ENCODE measurements around the gene PAPLN.

PAPLN gene

DNA sequence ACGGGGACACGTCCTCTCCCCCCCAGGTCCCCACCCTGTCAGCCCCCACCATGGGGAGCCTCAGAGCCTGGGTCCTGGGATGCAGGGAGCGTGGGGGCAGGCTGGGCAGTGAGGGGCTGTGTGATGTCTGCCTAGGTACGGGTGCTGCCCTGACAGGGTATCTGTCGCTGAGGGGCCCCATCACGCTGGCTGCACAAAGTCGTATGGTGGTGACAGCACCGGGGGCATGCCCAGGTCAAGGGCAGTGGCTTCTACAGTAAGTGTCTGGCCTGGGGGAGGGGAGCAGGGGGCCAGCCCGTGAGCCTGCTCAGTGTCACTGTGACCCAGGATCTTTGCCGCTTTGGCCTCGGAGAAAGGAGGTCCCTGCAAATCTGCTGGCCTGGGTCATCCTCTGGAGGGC lies 23.3 kb downstream of the PAPLN start:
- H3K27ac Mint-ChIP-seq, result no peak overlapping the region
- no peaks in the 10 kb centered on the region for H3K9me3 Mint-ChIP-seq
- no peaks in the 10 kb centered on the region for H3K4me1 Mint-ChIP-seq
- no peaks in the 10 kb centered on the region for H3K36me3 Mint-ChIP-seq
- peaks cover 2% of the 10 kb centered on the region for H3K27me3 Mint-ChIP-seq
- no peak overlapping the region for H3K4me3 Mint-ChIP-seq

DNA sequence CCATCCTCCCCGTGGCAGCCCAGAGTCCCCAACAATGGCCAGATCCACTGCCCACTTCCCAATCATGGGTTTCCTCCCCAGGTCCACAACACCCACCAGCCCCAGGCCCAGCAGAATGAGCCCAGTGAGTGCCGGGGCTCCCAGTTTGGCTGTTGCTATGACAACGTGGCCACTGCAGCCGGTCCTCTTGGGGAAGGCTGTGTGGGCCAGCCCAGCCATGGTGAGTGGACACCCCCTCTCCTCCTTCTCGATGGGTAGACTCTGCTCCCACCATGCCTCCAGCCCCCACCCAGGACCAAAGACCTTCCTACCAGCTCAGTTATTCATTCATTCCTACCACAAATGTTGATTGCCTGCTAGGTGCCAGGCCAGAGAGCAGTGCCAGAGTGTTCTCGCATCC lies 23.8 kb downstream of the PAPLN start:
- no peaks in the 10 kb centered on the region for H3K36me3 Mint-ChIP-seq
- H3K27me3 Mint-ChIP-seq, result peaks cover 2% of the 10 kb centered on the region
- H3K4me3 Mint-ChIP-seq, result no peak overlapping the region
- H3K4me1 Mint-ChIP-seq, result no peaks in the 10 kb centered on the region
- H3K9me3 Mint-ChIP-seq, result no peaks in the 10 kb centered on the region
- H3K27ac Mint-ChIP-seq, result no peak overlapping the region

DNA sequence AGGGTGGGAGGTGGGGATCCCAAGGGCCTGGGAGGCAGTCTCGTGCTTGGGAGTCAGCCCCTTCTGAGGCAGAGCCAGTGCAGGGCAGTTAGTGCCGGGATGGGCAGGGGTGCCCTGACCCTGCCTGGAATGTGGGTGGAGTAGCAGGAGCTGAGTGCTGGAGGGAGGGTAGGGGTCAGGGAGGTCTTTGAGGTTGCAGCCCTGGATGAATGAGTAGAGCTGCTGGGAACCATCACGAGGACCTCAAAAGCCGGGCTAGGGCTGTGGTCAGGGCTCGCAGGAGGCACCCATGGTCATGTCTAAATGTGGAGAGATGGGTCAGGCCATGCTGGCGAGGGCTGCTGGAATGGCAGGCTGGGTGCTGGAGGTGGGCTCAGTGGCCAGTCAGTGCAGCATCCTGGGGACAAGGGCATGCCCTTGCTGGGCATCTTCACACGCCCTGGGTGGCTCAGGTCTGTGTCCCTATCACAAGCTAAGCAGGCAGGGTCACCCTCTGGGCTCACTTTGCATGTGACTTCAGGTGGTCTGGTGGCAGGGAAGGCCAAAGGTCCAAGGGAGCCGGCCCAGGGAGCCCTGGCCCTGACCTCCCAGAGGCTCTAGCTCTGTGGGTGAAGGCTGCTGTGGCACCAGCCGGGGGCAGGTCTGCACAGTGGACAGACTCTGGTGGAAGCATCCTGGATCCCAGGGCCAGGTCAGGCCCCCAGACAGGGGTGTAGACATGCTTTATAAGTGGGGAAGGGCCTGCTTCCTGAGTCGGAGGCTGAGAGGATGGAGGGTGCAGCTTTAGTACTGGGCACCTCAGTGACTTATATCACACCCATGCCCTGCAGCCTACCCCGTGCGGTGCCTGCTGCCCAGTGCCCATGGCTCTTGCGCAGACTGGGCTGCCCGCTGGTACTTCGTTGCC lies 24.5 kb downstream of the PAPLN start:
- no peaks in the 10 kb centered on the region for H3K4me1 Mint-ChIP-seq
- peaks cover 2% of the 10 kb centered on the region for H3K27me3 Mint-ChIP-seq
- H3K27ac Mint-ChIP-seq, result no peak overlapping the region
- no peaks in the 10 kb centered on the region for H3K36me3 Mint-ChIP-seq
- no peaks in the 10 kb centered on the region for H3K9me3 Mint-ChIP-seq
- no peak overlapping the region for H3K4me3 Mint-ChIP-seq

- Mint-ChIP-seq H3K4me1 (no peaks in the 10 kb centered on the region), H3K36me3 (no peaks in the 10 kb centered on the region), H3K27ac (no peak overlapping the region), H3K27me3 (peaks cover 2% of the 10 kb centered on the region), H3K4me3 (no peak overlapping the region), H3K9me3 (no peaks in the 10 kb centered on the region)
Measured at GRCh38 chr14:73262427-73263183, 25.3 kb downstream of the PAPLN start.

- no peaks in the 10 kb centered on the region for H3K9me3 Mint-ChIP-seq
- H3K27me3 Mint-ChIP-seq, result peaks cover 2% of the 10 kb centered on the region
- H3K4me3 Mint-ChIP-seq, result no peak overlapping the region
- no peaks in the 10 kb centered on the region for H3K4me1 Mint-ChIP-seq
- no peak overlapping the region for H3K27ac Mint-ChIP-seq
- H3K36me3 Mint-ChIP-seq, result no peaks in the 10 kb centered on the region
Measured at GRCh38 chr14:73263606-73264005, 26.3 kb downstream of the PAPLN start.

GRCh38 chr14:73264080-73264884 lies 27.0 kb downstream of the PAPLN start:
- Mint-ChIP-seq H3K9me3 (no peaks in the 10 kb centered on the region), H3K4me1 (peaks cover 2% of the 10 kb centered on the region), H3K4me3 (no peak overlapping the region), H3K36me3 (peaks cover 2% of the 10 kb centered on the region), H3K27me3 (peaks cover 5% of the 10 kb centered on the region), H3K27ac (no peak overlapping the region)

- H3K27me3 Mint-ChIP-seq, result peaks cover 7% of the 10 kb centered on the region
- no peaks in the 10 kb centered on the region for H3K9me3 Mint-ChIP-seq
Measured at GRCh38 chr14:73264885-73265720, 27.8 kb downstream of the PAPLN start.

GRCh38 chr14:73265721-73266046 lies 28.4 kb downstream of the PAPLN start:
- Mint-ChIP-seq H3K4me3 (no peak overlapping the region), H3K27me3 (peaks cover 9% of the 10 kb centered on the region), H3K36me3 (peaks cover 2% of the 10 kb centered on the region)

More at GRCh38 chr14:73264885-73265720, 27.8 kb downstream of the PAPLN start:
- Mint-ChIP-seq H3K4me3 (no peak overlapping the region), H3K4me1 (peaks cover 7% of the 10 kb centered on the region), H3K27ac (no peak overlapping the region), H3K36me3 (peaks cover 2% of the 10 kb centered on the region)

DNA sequence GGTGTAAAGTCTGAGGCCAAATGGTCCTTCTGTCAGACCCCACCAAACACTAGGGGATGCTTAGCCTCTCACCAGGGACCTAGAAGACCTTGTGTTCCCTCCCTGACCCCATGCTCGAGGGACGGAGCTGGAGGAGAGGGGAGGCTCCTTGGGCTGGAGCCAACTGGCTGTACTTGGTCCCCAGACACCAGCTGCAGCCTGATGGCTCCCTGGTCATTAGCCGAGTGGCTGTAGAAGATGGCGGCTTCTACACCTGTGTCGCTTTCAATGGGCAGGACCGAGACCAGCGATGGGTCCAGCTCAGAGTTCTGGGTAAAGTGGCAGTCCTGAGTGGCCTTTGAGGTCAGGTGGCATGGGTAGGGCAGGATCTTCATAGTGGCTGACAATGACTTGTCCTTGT lies 29.0 kb downstream of the PAPLN start:
- Mint-ChIP-seq H3K27me3 (peaks cover 9% of the 10 kb centered on the region), H3K4me1 (peaks cover 15% of the 10 kb centered on the region), H3K36me3 (peaks cover 2% of the 10 kb centered on the region), H3K27ac (no peak overlapping the region), H3K9me3 (no peaks in the 10 kb centered on the region), H3K4me3 (no peak overlapping the region)

More at GRCh38 chr14:73265721-73266046, 28.4 kb downstream of the PAPLN start:
- Mint-ChIP-seq H3K4me1 (peaks cover 13% of the 10 kb centered on the region), H3K9me3 (no peaks in the 10 kb centered on the region), H3K27ac (no peak overlapping the region)

- Mint-ChIP-seq H3K27me3 (peaks cover 9% of the 10 kb centered on the region), H3K27ac (no peak overlapping the region), H3K36me3 (peaks cover 2% of the 10 kb centered on the region), H3K4me3 (no peak overlapping the region), H3K9me3 (no peaks in the 10 kb centered on the region), H3K4me1 (peaks cover 15% of the 10 kb centered on the region)
Measured at GRCh38 chr14:73267474-73267873, 30.2 kb downstream of the PAPLN start.

DNA sequence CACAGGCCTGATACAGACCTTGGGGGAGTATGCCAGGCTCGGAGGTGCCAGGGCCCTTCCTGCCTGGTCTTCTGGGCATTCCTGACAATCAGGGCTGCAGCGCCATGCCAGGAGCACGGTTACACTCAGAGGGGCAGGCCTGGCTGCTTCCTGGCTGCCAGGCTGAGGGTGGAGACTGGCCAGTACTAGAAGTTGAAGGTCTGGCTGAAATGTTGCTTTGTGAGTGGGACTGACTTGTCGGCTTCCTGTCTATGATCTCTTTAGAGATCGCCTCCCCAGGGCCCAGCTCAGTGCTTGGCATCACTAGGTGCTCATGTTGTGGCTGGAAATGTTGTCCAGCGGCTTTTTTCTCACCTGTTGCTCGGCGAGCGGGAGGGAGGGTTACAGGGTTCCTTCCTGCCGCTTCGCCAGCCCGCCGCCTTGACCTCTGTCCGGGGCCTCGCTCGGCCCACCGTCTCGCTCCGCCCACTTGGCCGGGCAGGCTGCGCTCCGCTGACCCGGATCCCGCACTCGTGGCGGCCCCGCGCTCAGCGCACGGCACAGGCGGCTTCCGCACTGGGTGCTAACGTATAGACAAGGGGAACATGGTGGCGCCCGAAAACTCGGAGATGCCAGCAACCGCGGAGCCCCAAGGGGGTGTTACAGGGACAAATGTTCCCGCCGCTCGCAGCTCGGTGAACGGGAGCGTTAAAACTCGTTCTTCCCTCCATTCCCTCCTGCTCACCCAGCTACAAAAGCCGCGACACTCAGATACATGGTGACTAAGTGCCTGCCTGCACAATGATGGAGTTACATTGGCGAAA lies 32.6 kb downstream of the PAPLN start:
- Mint-ChIP-seq H3K36me3 (peaks cover 2% of the 10 kb centered on the region), H3K27me3 (peaks cover 9% of the 10 kb centered on the region), H3K27ac (no peak overlapping the region), H3K4me3 (peak overlapping the region; percentile 72), H3K4me1 (peaks cover 15% of the 10 kb centered on the region), H3K9me3 (no peaks in the 10 kb centered on the region)

GRCh38 chr14:73272393-73272792 lies 35.1 kb downstream of the PAPLN start:
- no peaks in the 10 kb centered on the region for H3K9me3 Mint-ChIP-seq
- no peak overlapping the region for H3K27ac Mint-ChIP-seq
- H3K4me1 Mint-ChIP-seq, result peaks cover 15% of the 10 kb centered on the region
- peaks cover 2% of the 10 kb centered on the region for H3K36me3 Mint-ChIP-seq
- peaks cover 7% of the 10 kb centered on the region for H3K27me3 Mint-ChIP-seq
- no peak overlapping the region for H3K4me3 Mint-ChIP-seq

DNA sequence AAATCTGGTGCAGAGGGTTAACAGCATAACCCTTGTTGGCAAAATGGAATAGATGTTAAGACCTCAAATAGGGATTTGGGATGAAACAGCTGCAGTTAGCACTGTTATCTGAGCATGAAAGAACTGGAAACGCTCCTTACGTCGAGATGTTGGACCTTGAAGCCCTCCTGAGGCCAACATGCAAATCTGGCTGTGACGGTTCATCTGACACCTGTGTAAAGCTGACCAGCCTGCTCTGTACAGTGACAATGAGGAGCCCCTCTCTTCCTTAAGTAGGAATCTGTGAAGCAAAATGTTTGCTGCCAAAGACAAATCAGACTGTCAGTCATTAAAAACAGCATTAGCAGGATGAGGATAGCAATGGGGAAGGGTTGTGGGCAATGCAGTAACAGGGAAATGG lies 36.5 kb downstream of the PAPLN start:
- Mint-ChIP-seq H3K27ac (no peak overlapping the region), H3K9me3 (no peaks in the 10 kb centered on the region), H3K4me3 (no peak overlapping the region), H3K36me3 (peaks cover 2% of the 10 kb centered on the region), H3K27me3 (peaks cover 7% of the 10 kb centered on the region), H3K4me1 (peaks cover 15% of the 10 kb centered on the region)

- Mint-ChIP-seq H3K27ac (no peak overlapping the region), H3K36me3 (peaks cover 6% of the 10 kb centered on the region), H3K4me3 (no peak overlapping the region), H3K4me1 (peaks cover 1% of the 10 kb centered on the region), H3K9me3 (no peaks in the 10 kb centered on the region), H3K27me3 (no peaks in the 10 kb centered on the region)
Measured at GRCh38 chr14:73276836-73277235, 39.5 kb downstream of the PAPLN start.
